ENCODE results near the gene FPR1.

Gene FPR1

DNA sequence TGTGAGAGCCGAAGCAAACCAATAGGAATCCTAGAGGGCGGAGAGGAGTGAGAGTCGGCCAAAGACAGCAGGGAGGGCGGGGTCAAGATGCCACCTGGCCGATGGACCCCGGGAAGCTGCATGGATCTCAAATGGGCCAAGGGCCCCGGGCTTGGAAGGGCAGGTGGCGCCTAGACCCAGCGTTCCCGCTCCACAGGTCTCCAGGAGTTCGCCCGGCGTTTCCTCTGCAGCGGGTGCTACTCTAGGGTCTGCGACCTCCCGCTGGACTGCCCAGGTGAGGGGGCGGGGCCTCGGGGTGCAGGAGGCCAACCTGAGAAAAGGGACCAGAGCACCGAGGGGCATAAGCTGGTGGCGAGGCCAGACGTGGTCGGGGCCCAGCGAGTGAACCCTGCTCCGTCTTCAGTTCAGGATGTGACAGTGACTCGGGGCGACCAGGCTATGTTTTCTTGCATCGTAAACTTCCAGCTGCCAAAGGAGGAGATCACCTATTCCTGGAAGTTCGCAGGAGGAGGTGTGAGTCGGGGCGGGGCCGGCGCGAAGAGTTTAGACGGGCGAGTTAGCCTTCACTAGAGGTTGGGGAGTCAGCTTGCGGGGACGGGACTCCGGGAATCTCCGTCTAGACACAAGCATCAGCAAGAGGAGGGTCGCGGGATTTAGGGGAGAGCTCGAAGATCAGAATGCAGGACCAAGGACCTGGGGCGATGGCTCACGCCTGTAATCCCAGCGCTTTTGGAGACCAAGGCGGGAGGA, 48.7 kb downstream of the FPR1 start:
- no peak for DNase-seq

DNA sequence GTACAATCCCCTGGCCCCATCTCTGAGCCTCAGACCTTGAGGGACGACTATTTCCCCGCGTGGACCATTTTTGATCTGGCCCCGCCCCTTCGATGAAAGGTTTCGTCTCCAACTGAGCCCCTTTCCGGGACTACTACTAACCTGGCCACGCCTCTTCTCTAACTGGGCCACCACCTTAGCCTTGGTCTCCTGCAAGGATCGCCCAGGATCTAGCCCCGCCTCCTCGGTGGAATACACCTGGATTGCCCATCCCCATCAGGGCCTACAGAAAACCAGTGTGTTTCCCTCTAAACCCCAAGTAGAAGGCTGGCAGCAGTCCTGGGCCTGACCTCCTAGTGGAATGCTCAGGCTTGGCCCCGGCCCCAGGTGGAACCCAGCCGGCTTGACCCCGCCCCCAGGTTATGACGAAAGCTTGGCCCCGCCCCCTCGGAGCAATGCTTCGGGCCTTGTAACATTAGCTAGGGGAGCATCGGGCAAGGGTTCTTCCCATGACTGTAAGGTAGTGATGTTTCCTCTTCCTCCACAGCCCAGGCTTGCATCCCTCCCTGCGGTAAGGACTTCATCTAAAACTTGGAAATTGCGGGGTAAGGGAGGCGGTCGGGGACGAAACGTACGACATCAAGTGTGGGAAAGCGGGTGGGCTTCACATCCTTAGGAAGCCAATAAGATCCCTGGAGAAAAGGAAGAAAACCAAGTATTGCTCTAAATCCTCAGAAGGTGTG, 49.4 kb downstream of the FPR1 start:
- no peak for DNase-seq

DNA sequence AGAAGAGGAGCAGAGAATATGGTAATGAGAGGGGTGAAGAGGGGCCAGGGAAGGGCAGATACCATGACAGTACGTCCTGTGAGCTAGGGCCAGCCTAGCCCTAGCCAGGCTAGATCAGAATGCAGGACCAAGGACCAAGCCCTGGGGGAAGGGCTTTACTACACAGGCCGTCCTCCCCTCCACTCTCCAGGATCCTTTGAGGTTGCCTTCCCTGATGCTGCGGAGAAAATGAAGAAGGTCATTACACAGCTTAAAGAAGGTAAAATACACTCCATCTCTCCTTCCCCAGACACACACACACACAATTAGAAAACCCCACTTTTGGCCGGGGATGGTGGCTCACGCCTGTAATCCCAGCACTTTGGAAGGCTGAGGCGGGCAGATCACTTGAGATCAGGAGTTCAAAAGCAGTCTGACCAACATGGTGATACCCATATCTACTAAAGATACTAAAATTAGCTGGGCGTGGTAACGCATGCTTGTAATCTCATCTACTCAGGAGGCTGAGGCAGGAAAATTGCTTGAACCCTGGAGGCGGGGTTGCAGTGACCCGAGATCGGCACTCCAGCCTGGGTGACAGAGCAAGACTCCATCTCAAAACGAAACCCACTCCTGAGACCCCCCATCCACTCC, 50.1 kb downstream of the FPR1 start:
- DNase-seq = no peak

DNA sequence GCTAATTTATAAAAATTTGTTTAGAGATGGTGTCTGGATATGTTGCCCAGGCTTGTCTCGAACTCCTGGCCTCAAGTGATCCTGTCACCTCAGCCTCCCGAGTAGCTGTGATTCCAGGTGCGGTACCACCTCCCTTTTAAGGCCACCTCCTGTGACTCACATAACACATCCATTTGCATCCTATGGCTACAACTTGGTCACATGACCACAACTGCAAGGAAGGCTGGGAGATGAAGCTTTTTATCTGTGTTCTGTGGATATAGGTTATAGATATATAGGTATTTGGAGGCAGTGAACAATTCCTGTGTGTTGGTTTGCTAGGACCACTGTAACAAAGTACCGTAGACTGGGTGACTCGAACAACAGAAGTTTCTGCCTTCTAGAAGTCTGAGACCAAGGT, 52.5 kb downstream of the FPR1 start:
- no peak for DNase-seq

DNA sequence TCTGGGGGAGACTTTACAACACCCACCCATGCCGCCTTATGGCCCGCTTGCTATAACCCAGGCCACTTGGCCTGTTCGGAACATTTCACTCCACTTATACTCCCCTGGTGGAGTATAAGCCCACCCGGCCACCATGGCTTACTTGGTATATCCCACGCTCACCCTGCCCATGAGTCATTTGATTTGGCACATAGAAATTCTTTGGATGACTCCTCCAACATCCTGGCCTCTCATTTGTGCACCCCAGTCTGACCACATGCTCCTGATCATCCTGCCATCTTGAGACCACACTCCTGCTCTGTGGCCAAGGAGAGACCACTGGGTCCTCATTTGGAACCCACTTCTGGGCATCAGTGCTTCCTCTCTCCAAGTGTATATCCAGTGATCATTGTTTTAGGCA, 53.4 kb downstream of the FPR1 start:
- DNase-seq = no peak

DNA sequence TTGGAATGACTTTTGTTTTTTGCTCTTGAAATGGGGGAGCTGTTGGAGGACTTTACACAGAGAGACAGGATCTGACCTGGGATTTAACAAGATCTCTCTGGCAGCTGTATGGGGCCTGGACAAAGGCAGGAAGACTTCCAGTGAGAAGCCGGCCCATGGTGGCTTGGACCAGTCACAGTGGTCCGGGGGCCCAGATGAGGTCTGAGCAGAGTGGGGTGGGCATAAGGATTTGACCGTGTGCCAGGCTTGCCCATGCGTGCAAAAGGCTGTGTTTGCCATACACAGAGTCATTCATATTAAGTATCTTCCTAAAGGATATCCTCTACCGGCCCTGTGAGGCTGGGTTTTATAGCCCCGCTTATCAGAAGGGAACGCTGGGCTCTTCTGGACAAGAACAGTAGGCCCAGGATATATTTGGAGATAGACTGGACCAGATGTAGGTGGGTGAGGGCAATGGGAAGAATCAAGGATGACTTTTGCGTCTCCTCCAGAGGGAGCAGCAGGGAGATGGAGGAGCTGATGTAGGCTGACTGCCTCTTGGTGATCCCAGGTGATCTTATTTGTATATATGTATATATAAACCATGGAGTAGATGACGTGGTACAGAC, 54.4 kb downstream of the FPR1 start:
- DNase-seq = no peak

DNA sequence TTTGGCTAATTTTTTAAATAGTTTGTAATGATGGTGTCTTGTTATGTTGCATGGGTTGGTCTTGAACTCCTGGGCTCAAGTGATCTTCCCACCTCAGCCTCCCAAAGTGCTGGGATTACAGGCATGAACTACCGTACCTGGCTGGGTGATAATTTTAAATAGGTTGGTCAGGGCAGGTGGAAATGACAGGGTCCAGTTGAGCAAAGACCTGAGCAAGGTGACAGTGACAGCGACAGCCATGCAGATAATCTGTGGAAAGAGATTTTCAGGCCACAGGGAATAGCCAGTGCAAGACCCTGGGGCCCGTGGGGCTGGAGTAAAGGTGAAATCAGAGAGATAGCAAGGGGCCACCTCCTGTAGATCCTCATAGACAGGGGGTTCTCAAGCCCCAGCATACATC, 55.1 kb downstream of the FPR1 start:
- DNase-seq = no peak

All from activated CD4-positive, alpha-beta T cell treated with anti-CD3 and anti-CD28 coated beads, Interleukin-2, amount 50 U/mL, for 16 hours (primary cell).